ENCODE results near the gene STX10.

GRCh38 chr19:13117176-13117771 is 32.9 kb downstream of the STX10 start:
- no peak for TF ChIP-seq POLR2A (IDR thresholded peaks at IDR 0.05)
- TF ChIP-seq CTCF (IDR thresholded peaks at IDR 0.05) = no peak

All from testis (tissue), 2 donors.